Stimulated activated naive CD8-positive, alpha-beta T cell treated with anti-CD3 and anti-CD28 coated beads, Interleukin-15, amount 100 ng/mL, for 72 hours (primary cell): ENCODE measurements around the gene ZFP69B.
A peak's percentile ranks its signal among the peaks of the same experiment; 100 is the strongest.
"Not testable (repeated sequence)": the region's sequence is repeated elsewhere in the genome, so short reads cannot be mapped to it uniquely, and the experiment has no call there.

ENCODE experiments used
- ATAC-seq: fragments of 150-1000 bp; cut with Tn5 transposase; 2 replicates; pipeline ENCODE4 v1.10.0; 2021; ENCODE audit warnings: mild to moderate bottlenecking, moderate library complexity
- DNase-seq, 2 donors: peaks; one replicate each; pipeline ENCODE4 v3.0.0; 2021 to 2022
- H3K27ac Mint-ChIP-seq, 2 donors: one replicate each; pipeline ENCODE4 v1.8.0; 2022; ENCODE audit warnings: mild to moderate bottlenecking in 2 of 2, mixed read lengths in 2 of 2, moderate library complexity in 2 of 2
- H3K27me3 Mint-ChIP-seq: one replicate; pipeline ENCODE4 v1.8.0; 2022; ENCODE audit warnings: mixed read lengths
- H3K4me1 Mint-ChIP-seq: one replicate; pipeline ENCODE4 v1.8.0; 2022; ENCODE audit warnings: mild to moderate bottlenecking, mixed read lengths
- H3K4me3 Mint-ChIP-seq, 2 donors: one replicate each; pipeline ENCODE4 v1.8.0; 2022; ENCODE audit warnings: mild to moderate bottlenecking in 2 of 2, mixed read lengths in 2 of 2, moderate library complexity in 1 of 2
- H3K9me3 Mint-ChIP-seq, 2 donors: one replicate each; pipeline ENCODE4 v1.8.0; 2022; ENCODE audit warnings: mixed read lengths in 2 of 2

Gene ZFP69B

DNA sequence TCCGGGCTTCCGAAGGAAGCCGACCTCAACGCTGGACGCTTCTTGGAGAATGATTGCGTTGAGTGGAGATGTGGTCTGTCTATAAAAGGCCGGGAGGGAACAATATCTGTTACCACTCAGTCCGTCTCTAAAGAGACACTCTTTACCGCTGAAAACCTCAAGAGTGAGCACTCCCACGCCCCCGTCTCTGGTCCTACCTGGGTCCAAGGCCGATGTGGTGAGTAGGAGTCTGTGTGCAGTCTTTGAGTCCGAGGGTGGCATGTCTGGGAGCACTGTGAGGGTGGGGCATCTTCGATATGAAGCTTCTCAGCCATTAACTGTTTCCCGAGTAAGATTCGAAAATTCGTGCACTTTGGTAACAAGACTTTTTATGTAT is 27.4 kb downstream of the ZFP69B start:
- Mint-ChIP-seq H3K4me3 (peak overlapping the region; percentile 85 to 88), H3K9me3 (peaks cover 23 to 24% of the 10 kb centered on the region in 2 donors), H3K27me3 (no peaks in the 10 kb centered on the region), H3K27ac (peak overlapping the region; percentile 37 to 47), H3K4me1 (peaks cover 23% of the 10 kb centered on the region)
- DNase-seq = peak in 1 of 2 donors; percentile 29
- peak; percentile 47 for ATAC-seq

- H3K27me3 Mint-ChIP-seq = no peaks in the 10 kb centered on the region
- H3K9me3 Mint-ChIP-seq = peaks cover 21% of the 10 kb centered on the region in 2 donors
- peak overlapping the region; percentile 85 to 88 for H3K4me3 Mint-ChIP-seq
- no peak for DNase-seq
- peaks cover 23% of the 10 kb centered on the region for H3K4me1 Mint-ChIP-seq
- no peak overlapping the region for H3K27ac Mint-ChIP-seq
- no peak for ATAC-seq
These were observed 28.0 kb downstream of the ZFP69B start for GRCh38 chr1:40478276-40478675.

DNA sequence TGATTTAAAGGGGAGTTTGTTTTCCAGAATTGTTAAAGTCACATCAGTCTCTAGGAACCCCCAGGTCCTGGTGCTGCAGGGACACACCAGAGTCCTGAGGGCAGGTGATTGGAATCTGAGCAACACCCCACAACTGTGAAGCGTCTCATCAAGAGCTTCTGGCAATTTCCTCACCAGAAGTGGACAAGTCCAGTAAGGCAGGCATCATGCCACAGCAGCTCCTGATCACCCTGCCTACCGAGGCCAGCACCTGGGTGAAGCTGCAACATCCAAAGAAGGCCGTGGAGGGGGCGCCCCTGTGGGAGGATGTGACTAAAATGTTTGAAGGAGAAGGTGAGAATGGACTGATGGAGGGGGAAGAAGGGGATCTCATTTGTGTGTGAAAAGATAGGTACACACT is 28.9 kb downstream of the ZFP69B start:
- Mint-ChIP-seq H3K27me3 (no peaks in the 10 kb centered on the region), H3K4me1 (peaks cover 23% of the 10 kb centered on the region), H3K4me3 (peak overlapping the region in 1 of 2 donors; percentile 31), H3K9me3 (peaks cover 19 to 21% of the 10 kb centered on the region in 2 donors), H3K27ac (no peak overlapping the region)
- DNase-seq = no peak
- no peak for ATAC-seq

DNA sequence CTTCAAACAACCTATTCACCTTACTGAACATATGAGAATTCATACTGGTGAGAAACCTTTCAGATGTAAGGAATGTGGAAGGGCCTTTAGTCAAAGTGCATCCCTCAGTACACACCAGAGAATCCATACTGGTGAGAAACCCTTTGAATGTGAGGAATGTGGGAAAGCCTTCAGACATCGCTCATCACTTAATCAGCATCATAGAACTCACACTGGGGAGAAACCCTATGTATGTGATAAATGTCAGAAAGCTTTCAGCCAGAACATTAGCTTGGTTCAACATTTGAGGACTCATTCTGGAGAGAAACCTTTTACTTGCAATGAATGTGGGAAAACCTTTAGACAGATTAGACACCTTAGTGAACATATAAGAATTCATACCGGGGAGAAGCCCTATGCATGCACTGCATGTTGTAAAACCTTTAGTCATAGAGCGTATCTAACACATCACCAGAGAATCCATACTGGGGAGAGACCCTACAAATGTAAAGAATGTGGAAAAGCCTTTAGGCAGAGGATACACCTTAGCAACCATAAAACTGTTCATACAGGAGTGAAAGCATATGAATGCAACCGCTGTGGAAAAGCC is 45.1 kb downstream of the ZFP69B start:
- H3K4me3 Mint-ChIP-seq = no peak overlapping the region
- ATAC-seq = no peak
- H3K9me3 Mint-ChIP-seq = peaks cover 60 to 66% of the 10 kb centered on the region in 2 donors
- H3K27ac Mint-ChIP-seq = no peak overlapping the region
- H3K4me1 Mint-ChIP-seq = no peaks in the 10 kb centered on the region
- no peak for DNase-seq
- no peaks in the 10 kb centered on the region for H3K27me3 Mint-ChIP-seq

GRCh38 chr1:40502651-40503050 is 52.4 kb downstream of the ZFP69B start:
- not testable (repeated sequence) for H3K4me1 Mint-ChIP-seq, H3K27me3 Mint-ChIP-seq, ATAC-seq, DNase-seq, H3K4me3 Mint-ChIP-seq, H3K27ac Mint-ChIP-seq
- peaks cover 55 to 59% of the 10 kb centered on the region in 2 donors for H3K9me3 Mint-ChIP-seq

DNA sequence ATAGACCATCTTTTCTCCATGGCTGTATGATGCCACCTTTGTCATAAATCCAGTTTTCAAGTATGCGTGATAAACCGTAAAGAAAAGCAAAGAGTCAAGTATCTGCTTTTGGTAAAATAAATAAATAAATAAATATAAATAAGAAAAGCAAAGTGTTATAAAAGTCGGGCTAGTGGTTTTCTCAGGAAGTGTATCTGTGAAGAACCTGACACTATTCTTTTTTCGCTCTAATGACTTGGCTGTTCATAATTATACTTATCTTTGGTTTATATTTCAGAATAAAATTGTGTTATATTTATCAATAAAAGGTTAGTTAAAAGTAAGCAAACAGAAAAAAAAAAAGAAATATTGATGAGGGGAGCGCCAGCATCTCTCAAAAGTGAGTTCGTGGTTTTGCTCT is 57.7 kb downstream of the ZFP69B start:
- Mint-ChIP-seq H3K4me3 (peak overlapping the region; percentile 86 to 88), H3K27ac (peak overlapping the region in 1 of 2 donors; percentile 96), H3K9me3 (peaks cover 36% of the 10 kb centered on the region in 2 donors), H3K4me1 (peaks cover 10% of the 10 kb centered on the region), H3K27me3 (no peaks in the 10 kb centered on the region)
- ATAC-seq (no peak), DNase-seq (no peak)

DNA sequence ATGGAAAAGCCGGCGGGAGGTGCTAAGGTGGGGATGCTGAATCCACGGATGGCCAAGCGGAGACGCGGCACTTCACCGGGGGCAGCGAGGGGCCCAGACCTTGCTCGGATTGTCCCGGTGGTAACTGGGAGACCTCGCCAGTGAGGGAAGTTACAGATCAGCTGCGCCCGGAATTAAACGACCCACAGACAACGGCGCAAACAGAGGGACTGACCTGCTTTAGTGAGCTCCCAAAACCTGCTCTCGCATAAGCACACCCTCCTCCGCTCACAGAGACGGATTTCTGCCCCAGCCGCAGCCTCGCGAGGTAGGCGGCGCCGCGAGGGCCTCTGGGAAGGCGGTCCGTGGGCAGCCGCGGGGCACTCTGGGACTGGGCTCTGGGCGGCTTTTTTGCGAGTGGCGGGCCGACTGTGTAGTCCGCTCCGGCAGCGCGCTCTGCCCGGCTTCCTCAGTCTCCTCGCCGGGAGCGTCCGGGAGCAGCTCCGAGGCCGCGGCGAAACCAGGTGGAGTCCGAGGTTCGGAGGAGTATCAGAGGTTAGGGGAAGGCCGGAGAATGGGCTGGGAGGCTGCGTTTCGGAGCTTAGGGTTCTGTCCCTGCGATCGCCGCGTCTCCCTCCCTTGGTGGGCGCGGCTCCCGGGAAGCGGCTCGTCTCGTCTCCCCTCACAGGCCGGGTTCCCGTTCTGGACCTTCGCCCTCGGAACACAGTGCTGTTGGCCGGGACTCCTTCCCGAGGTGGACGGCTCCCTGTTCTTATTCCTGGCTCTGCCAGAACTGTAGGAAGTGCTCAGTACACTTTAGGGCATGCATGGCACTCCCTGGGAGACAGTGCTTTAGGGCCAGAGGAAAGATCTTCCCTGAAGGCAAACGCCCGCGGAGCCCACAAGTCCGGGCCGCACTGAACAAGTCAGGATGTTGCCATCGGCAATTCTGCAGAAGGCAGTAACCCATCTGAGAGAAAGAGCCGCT is 58.4 kb downstream of the ZFP69B start, which contains the start of gene EXO5:
EXO5 (plus strand) TSS at position 393 of the 967 bp plus-strand sequence. CDS start 5,778 bp downstream, outside the sequence.
- ATAC-seq (peak; percentile 99), DNase-seq (peak; percentile 83 to 89)
- Mint-ChIP-seq H3K9me3 (peaks cover 31 to 33% of the 10 kb centered on the region in 2 donors), H3K27me3 (no peaks in the 10 kb centered on the region), H3K4me1 (peaks cover 10% of the 10 kb centered on the region), H3K27ac (peak within 1 kb of the TSS; percentile 85 to 96), H3K4me3 (peak within 1 kb of the TSS; percentile 86 to 88)
